ENCODE measurements around the gene SDR39U1.
"Not testable (repeated sequence)": the region's sequence is repeated elsewhere in the genome, so short reads cannot be mapped to it uniquely, and the experiment has no call there.

The SDR39U1 gene

GRCh38 chr14:24442240-24443052 is at the start of gene SDR39U1:
Gene SDR39U1, minus strand, starts transcription at chr14:24442776. Its CDS starts 7 bp downstream, at chr14:24442769.
- DNase-seq: peak; percentile 98

- not testable (repeated sequence) for DNase-seq
These were observed 49.2 kb upstream of the SDR39U1 start for GRCh38 chr14:24491586-24492408.

GRCh38 chr14:24483604-24484252 is 41.2 kb upstream of the SDR39U1 start:
- no peak for DNase-seq

- DNase-seq: not testable (repeated sequence)
These were observed 40.2 kb upstream of the SDR39U1 start for GRCh38 chr14:24482699-24483303.

- DNase-seq: peak; percentile 8
These were observed 39.2 kb upstream of the SDR39U1 start for GRCh38 chr14:24481622-24482324.

GRCh38 chr14:24479999-24480398 is 37.4 kb upstream of the SDR39U1 start:
- DNase-seq: not testable (repeated sequence)

GRCh38 chr14:24475261-24475660 is 32.7 kb upstream of the SDR39U1 start:
- DNase-seq: no peak

- DNase-seq: no peak
These were observed 30.6 kb upstream of the SDR39U1 start for GRCh38 chr14:24473211-24473610.

- DNase-seq: not testable (repeated sequence)
These were observed 27.9 kb upstream of the SDR39U1 start for GRCh38 chr14:24470450-24470849.

- no peak for DNase-seq
These were observed 23.2 kb upstream of the SDR39U1 start for GRCh38 chr14:24465805-24466204.

- no peak for DNase-seq
These were observed 22.8 kb upstream of the SDR39U1 start for GRCh38 chr14:24465368-24465767.

- no peak for DNase-seq
These were observed 21.6 kb upstream of the SDR39U1 start for GRCh38 chr14:24463884-24464785.

- no peak for DNase-seq
These were observed 20.7 kb upstream of the SDR39U1 start for GRCh38 chr14:24463017-24463883.

GRCh38 chr14:24461336-24461735 is 18.8 kb upstream of the SDR39U1 start:
- DNase-seq: no peak

- no peak for DNase-seq
These were observed 16.8 kb upstream of the SDR39U1 start for GRCh38 chr14:24459331-24459730.

GRCh38 chr14:24458736-24459135 is 16.2 kb upstream of the SDR39U1 start:
- DNase-seq: no peak

GRCh38 chr14:24456980-24457379 is 14.4 kb upstream of the SDR39U1 start:
- DNase-seq: no peak

GRCh38 chr14:24450828-24451227 is 8.3 kb upstream of the SDR39U1 start:
- not testable (repeated sequence) for DNase-seq

- no peak for DNase-seq
These were observed 583 bp upstream of the SDR39U1 start for GRCh38 chr14:24443053-24443665.

GRCh38 chr14:24441904-24442239 is 704 bp downstream of the SDR39U1 start:
- peak; percentile 39 for DNase-seq
